AG04450 (cell line): ENCODE measurements around the gene GULP1. TPM values are rescaled to one million over a fixed set of nuclear protein-coding genes. Genes with fewer than 3 reads are reported as not detected.
A peak's percentile ranks its signal among the peaks of the same experiment; 100 is the strongest.

Experiments
- CTCF ChIA-PET: fragments of 300-600, 350-600 bp; formaldehyde crosslinking; extraction: SDS; loops from one replicate; lab custom pipeline; 2022; ENCODE audit warnings: antibody characterized with exemption, inconsistent platforms; lab: Charles Lee
- POLR2A ChIA-PET: fragments of 350-600 bp; formaldehyde crosslinking; extraction: SDS; loops from one replicate; lab custom pipeline; 2021; ENCODE audit warnings: antibody characterized with exemption, inconsistent platforms; lab: Yijun Ruan, JAX
- DNase-seq: peaks from one replicate; pipeline ENCODE4 v3.0.0-alpha.2; 2011; ENCODE audit warnings: low read depth, low spot score
- H3K27ac ChIP-seq: one replicate; pipeline ENCODE4 v1.5.1; 2012; ENCODE audit warnings: low read depth, low read length, control low read depth
- H3K27me3 ChIP-seq: one replicate; pipeline ENCODE4 v1.6.0; 2012; ENCODE audit warnings: low read length; ENCODE audit not compliant: control insufficient read depth, insufficient read depth
- H3K4me3 ChIP-seq: 2 replicates; pipeline ENCODE4 v1.5.1; 2011; ENCODE audit warnings: mild to moderate bottlenecking, low read depth, low read length, control low read depth
- H3K9me3 ChIP-seq: 2 replicates; pipeline ENCODE4 v1.5.1; 2012; ENCODE audit warnings: low read length; ENCODE audit not compliant: control insufficient read depth, insufficient read depth
- polyA minus RNA-seq: library from RNA; depleted of rRNA, polyadenylated mRNA; stranded (reverse); fragments of >200 nt; gene quantifications from 2 replicates; pipeline ENCODE4 v1.2.3, GENCODE V29; 2011; rRNA and poly(A)+ RNA removed
- polyA plus RNA-seq: library from polyadenylated mRNA; depleted of rRNA; stranded (reverse); fragments of >200 nt; gene quantifications from 2 replicates; pipeline ENCODE4 v1.2.3, GENCODE V29; 2011; rRNA removed
- TF ChIP-seq, protein P1 (sequence below): IDR thresholded peaks from 2 replicates; pipeline ENCODE4 v1.5.1; 2011; ENCODE audit warnings: low read depth, low read length, control low read depth, inconsistent platforms

The GULP1 gene, protein sequence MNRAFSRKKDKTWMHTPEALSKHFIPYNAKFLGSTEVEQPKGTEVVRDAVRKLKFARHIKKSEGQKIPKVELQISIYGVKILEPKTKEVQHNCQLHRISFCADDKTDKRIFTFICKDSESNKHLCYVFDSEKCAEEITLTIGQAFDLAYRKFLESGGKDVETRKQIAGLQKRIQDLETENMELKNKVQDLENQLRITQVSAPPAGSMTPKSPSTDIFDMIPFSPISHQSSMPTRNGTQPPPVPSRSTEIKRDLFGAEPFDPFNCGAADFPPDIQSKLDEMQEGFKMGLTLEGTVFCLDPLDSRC
- 32.7 and 44.7 TPM in 2 replicates for polyA plus RNA-seq
- 26.4 and 38.9 TPM in 2 replicates for polyA minus RNA-seq

DNA sequence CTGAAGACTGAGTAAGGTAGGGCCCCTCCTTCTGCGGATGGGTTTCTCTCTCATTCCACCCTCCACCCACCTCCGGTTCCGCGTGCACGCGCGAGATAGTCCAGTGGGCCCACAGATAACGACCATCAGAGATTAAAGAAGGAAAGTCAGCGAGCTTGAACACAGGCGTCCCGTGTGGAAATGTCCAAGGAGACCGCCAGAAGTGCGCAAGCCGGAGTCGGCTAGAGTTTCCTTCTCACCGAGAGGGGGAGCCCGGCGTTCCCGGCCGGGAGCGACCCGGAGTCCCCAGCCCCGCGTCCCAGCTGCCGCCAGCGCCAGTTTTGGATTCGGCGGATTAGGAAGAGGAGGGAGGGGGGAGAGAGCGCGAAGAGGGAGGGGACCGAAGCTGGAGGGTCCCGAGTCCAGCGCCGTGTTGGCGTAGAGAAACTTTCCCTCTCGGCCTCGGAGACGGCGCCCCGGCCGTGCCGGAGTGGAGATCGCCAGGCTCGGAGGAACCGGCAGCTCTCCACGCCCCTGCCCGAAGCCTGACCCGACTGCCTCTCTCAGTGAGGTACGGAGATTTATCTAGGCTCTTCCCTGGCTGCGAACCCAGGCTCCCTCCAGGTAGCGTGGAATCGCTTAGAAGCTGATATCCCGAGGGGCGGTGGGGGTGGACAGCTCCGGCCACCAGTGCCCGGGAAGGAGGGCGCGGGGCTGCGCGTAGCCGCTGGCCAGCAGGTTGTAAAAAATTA, at the start of gene GULP1:
GULP1 (plus strand) TSS at position 258 of the 731 bp plus-strand sequence. CDS start 185,829 bp downstream, outside the sequence.
- H3K27me3 ChIP-seq, result no peaks in the 10 kb centered on the region
- no peak for DNase-seq
- peaks cover 3% of the 10 kb centered on the region; the same call in 1 of the 2 replicates for H3K9me3 ChIP-seq
- ChIA-PET POLR2A (interaction anchor here (0.7 to 1.7 kb wide), 7 partner anchors 10 to 309 kb away, joined by 3 to 5 read pairs (median 3); no protein-coding TSS in a partner anchor), CTCF (interaction anchor here (0.6 to 4.4 kb wide), 22 partner anchors 9 to 711 kb away, joined by 3 to 31 read pairs (median 4); no protein-coding TSS in a partner anchor)
- H3K27ac ChIP-seq, result peak within 1 kb of the TSS; percentile 86
- peak within 1 kb of the TSS; percentile 83 for H3K4me3 ChIP-seq
- TF ChIP-seq, protein P1, sequence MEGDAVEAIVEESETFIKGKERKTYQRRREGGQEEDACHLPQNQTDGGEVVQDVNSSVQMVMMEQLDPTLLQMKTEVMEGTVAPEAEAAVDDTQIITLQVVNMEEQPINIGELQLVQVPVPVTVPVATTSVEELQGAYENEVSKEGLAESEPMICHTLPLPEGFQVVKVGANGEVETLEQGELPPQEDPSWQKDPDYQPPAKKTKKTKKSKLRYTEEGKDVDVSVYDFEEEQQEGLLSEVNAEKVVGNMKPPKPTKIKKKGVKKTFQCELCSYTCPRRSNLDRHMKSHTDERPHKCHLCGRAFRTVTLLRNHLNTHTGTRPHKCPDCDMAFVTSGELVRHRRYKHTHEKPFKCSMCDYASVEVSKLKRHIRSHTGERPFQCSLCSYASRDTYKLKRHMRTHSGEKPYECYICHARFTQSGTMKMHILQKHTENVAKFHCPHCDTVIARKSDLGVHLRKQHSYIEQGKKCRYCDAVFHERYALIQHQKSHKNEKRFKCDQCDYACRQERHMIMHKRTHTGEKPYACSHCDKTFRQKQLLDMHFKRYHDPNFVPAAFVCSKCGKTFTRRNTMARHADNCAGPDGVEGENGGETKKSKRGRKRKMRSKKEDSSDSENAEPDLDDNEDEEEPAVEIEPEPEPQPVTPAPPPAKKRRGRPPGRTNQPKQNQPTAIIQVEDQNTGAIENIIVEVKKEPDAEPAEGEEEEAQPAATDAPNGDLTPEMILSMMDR, result peak; percentile 77

GRCh38 chr2:188243381-188243780, 48.3 kb upstream of the GULP1 start:
- TF ChIP-seq, protein P1, result no peak
- Histone ChIP-seq H3K27me3 (no peaks in the 10 kb centered on the region), H3K27ac (no peak overlapping the region), H3K9me3 (no peaks in the 10 kb centered on the region), H3K4me3 (no peak overlapping the region)
- POLR2A ChIA-PET, result no interaction called here
- CTCF ChIA-PET, result no interaction called here
- no peak for DNase-seq

- Histone ChIP-seq H3K27ac (no peak overlapping the region), H3K4me3 (no peak overlapping the region), H3K27me3 (no peaks in the 10 kb centered on the region), H3K9me3 (no peaks in the 10 kb centered on the region)
- TF ChIP-seq, protein P1, result no peak
- DNase-seq, result no peak
- CTCF ChIA-PET, result interaction anchor here (1.3 kb wide), 1 partner anchor 268 kb away, joined by 3 read pairs; no protein-coding TSS in a partner anchor
- POLR2A ChIA-PET, result no interaction called here
Observed at GRCh38 chr2:188244383-188244782, 47.3 kb upstream of the GULP1 start.

- POLR2A ChIA-PET, result no interaction called here
- Histone ChIP-seq H3K27me3 (no peaks in the 10 kb centered on the region), H3K27ac (no peak overlapping the region), H3K4me3 (no peak overlapping the region), H3K9me3 (no peaks in the 10 kb centered on the region)
- no peak for DNase-seq
- CTCF ChIA-PET, result interaction anchor here (1.3 kb wide), 1 partner anchor 267 kb away, joined by 3 read pairs; no protein-coding TSS in a partner anchor
- TF ChIP-seq, protein P1, result no peak
Observed at GRCh38 chr2:188245230-188245629, 46.4 kb upstream of the GULP1 start.
